Muscle layer of duodenum (tissue), 2 donors: ENCODE measurements around the gene PWP1.
A peak's percentile ranks its signal among the peaks of the same experiment; 100 is the strongest.

Experiments
- H3K27ac ChIP-seq: one replicate; pipeline ENCODE4 v1.7.0; 2013; ENCODE audit warnings: mild to moderate bottlenecking, low read length
- H3K27me3 ChIP-seq: one replicate; pipeline ENCODE4 v1.7.0; 2013; ENCODE audit warnings: low read depth, mild to moderate bottlenecking, control low read depth, low read length
- H3K36me3 ChIP-seq, 2 donors: one replicate each; pipeline ENCODE4 v1.7.0; 2013; ENCODE audit warnings: low read length in 2 of 2, control low read depth in 1 of 2, mild to moderate bottlenecking in 1 of 2; ENCODE audit not compliant: insufficient read depth in 2 of 2, control insufficient read depth in 1 of 2
- H3K4me1 ChIP-seq, 2 donors: one replicate each; pipeline ENCODE4 v1.7.0; 2013; ENCODE audit warnings: low read length in 2 of 2, mild to moderate bottlenecking in 2 of 2, control low read depth in 1 of 2, moderate library complexity in 1 of 2; ENCODE audit not compliant: insufficient read depth in 2 of 2, control insufficient read depth in 1 of 2
- H3K4me3 ChIP-seq, 2 donors: one replicate each; pipeline ENCODE4 v1.7.0; 2013; ENCODE audit warnings: low read length in 2 of 2, low read depth in 1 of 2, mild to moderate bottlenecking in 1 of 2
- H3K9me3 ChIP-seq, 2 donors: one replicate each; pipeline ENCODE4 v1.7.0; 2013; ENCODE audit warnings: low read length in 2 of 2, control low read depth in 1 of 2, mild to moderate bottlenecking in 1 of 2; ENCODE audit not compliant: control insufficient read depth in 1 of 2
- donor health status: healthy.

The PWP1 gene

DNA sequence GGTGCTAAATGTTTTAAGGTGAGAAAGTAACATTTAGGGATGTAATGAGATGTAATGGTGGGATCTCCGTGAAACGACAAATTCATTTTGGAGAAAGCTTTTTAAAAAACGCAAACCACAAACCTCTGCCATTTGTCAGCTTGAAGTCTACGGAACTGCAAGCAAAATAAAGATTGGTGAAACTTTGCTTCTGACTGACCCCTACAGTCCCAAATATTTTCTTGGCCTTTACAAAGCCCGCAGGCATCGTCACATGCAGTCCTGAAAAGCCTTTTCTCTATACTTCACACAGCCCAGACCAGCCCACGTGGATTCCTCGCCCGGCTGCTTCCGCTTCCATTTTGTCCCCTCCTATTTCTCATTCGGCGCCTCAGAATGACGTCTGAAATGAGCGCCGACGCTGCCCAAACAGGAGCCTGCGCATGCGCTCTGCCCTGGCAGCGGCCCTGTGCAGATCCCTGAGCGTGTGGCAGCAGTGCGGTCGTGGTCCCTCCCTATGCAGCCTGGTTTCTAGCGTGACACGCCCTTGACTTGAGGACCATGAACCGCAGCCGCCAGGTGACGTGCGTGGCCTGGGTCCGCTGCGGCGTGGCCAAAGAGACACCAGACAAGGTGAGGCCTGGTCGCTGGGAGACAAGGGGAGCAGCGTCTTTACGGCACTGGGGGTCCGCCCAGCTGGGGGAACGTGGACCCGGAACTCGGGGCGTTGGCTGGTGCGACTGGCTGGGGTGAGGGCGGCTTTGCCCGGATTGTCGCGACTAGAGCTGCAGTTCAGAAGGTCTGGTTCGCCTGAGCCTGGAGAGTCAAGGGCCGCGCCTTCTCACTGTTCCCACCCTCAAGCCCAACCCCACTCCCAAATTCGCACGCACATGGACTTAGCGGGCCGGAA, at the start of gene PWP1:
Gene PWP1, plus strand, starts transcription at position 440 of the 889 bp plus-strand sequence. Its CDS starts 101 bp downstream, at position 541.
- peak within 1 kb of the TSS; percentile 87 to 99 for H3K4me3 ChIP-seq
- H3K9me3 ChIP-seq = no peaks in the 10 kb centered on the region
- H3K36me3 ChIP-seq = peaks cover 18 to 27% of the 10 kb centered on the region in 2 donors
- H3K27ac ChIP-seq = peak within 1 kb of the TSS; percentile 81
- H3K4me1 ChIP-seq = peaks cover 0 to 20% of the 10 kb centered on the region in 2 donors
- no peaks in the 10 kb centered on the region for H3K27me3 ChIP-seq

DNA sequence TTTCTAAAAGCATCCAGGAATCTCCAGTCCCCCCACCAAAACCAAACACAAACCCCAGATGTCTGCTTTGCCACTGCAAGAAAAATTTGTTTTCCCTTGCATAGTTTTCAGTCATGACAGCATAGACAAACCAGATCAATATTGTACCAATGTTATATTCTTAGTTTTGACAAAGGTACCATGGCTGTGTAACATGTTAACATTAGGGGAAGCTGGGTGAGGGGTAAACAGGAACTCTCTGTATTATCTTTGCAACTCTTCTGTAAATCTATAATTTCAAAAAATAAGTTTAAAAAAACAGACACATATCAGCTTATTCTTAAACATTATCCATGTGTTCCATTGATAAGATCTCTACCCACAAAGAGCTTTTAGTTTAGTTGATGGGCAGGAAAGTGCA, 44.4 kb upstream of the PWP1 start:
- Histone ChIP-seq H3K9me3 (no peaks in the 10 kb centered on the region), H3K4me1 (no peaks in the 10 kb centered on the region), H3K4me3 (no peak overlapping the region), H3K27me3 (no peaks in the 10 kb centered on the region), H3K36me3 (no peaks in the 10 kb centered on the region), H3K27ac (no peak overlapping the region)

DNA sequence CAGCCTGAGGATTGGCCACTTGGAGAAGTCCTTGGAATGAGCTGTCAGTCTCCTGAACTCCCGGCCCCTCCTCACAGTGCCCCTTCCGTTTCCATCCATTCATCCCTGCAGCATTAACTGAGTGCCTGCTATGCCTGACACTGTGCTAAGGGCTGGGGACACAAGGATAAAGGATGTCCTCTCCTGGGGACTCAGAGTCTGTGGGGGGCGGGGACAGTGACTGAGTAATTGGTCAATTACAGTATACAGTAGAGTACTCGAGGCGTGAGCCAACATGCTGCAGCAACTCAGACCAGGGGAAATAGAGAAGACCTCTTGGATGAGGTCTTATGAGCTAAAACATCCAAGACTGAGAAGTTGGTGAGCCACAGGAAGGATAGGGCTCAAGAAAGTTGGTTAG, 43.4 kb upstream of the PWP1 start:
- no peak overlapping the region for H3K4me3 ChIP-seq
- H3K27ac ChIP-seq = no peak overlapping the region
- H3K9me3 ChIP-seq = no peaks in the 10 kb centered on the region
- no peaks in the 10 kb centered on the region for H3K27me3 ChIP-seq
- H3K36me3 ChIP-seq = no peaks in the 10 kb centered on the region
- no peaks in the 10 kb centered on the region for H3K4me1 ChIP-seq

DNA sequence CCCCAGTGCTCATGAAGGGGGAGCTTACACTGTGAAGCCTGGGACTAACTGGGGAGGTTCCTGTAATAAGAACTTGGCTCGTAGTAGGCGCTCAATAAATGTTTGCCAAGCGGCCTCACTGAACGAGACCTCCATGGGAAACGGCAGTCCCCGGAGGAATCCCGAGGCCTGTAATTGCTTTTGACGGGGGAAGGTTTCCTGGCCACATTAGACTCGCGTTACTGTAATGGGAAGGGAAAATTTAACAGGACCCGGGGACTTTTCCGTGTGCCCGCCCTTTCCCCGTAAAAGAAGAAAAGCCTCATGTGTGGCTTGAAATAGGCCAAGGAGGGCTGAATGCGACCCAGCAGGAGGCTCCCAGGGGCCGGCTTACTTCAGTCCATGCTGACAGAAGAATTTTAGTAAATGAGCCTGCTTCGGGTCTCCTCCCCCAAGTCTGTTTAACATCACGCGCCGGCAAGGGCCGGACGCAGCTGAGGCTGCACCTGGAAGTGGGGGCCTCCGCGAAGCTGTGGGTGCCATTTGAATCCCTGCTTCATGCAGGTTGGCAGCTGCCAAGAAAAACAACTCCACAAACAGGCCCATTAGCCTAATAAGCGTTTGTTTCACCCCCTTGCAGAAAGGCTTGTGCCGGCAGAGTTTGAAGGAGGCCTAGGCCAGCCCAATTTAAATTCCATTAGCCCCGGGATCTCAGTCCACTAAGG, 39.8 kb upstream of the PWP1 start:
- Histone ChIP-seq H3K4me3 (no peak overlapping the region), H3K4me1 (no peaks in the 10 kb centered on the region), H3K27me3 (no peaks in the 10 kb centered on the region), H3K27ac (no peak overlapping the region), H3K9me3 (no peaks in the 10 kb centered on the region), H3K36me3 (no peaks in the 10 kb centered on the region)

DNA sequence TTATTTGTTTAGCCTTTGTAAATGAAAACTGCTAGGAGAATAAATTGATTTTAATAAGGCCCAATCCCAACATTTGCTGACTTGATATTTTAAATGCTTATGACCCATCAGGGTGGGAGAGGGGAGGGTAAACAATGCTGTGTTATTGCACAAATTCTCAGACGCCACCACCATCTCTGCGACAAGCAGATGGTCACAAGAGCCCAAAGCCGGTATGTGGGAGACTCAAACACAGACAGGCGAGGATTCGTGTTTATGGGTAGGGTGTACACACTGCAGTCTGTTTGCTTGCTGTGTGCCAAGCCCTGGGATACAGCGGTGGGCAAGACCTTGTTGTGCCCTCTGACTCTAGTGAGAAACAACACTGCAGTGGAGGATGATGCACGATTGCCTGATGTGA, 39.2 kb upstream of the PWP1 start:
- Histone ChIP-seq H3K4me3 (no peak overlapping the region), H3K9me3 (no peaks in the 10 kb centered on the region), H3K4me1 (no peaks in the 10 kb centered on the region), H3K27ac (no peak overlapping the region), H3K27me3 (no peaks in the 10 kb centered on the region), H3K36me3 (no peaks in the 10 kb centered on the region)

DNA sequence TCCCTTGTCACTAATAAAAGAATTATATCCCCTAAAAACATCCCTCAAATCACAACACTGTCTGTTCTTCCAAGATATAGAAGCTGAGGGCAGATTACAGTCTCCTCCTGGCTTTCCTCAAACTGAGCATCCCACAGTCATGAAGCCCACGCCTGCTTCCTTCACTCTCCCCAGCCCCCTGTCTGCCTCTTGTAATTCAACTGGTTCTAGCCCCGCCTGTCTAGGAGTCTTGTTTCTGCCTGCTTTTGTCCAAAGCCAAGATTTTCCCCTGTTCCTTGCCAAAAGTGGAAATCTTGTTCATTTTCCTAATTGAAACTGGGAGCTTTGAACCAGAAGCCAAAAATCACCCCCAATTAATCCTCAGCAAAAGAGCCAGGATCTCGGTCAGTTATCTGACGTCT, 35.9 kb upstream of the PWP1 start:
- H3K4me1 ChIP-seq = no peaks in the 10 kb centered on the region
- H3K36me3 ChIP-seq = no peaks in the 10 kb centered on the region
- no peak overlapping the region for H3K4me3 ChIP-seq
- no peaks in the 10 kb centered on the region for H3K27me3 ChIP-seq
- H3K9me3 ChIP-seq = no peaks in the 10 kb centered on the region
- H3K27ac ChIP-seq = no peak overlapping the region

DNA sequence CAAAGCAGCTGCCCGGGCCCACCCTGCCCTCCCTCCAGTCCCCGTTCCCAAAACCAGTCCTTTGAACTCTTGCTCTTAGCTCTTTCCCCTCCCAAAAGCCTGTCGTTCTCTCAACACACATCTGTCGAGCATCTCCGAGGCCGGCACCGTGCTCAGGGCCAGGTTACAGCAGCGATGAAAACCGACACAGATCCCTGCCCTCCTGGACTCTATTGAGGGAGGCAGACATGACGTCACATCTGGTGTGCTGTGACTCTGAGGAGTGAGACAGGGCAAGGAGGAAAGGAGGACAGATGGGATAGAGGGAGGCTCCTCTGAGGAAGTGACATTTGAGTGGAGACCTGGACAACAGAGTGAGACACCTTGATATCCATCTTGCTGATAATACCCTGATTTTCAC, 34.6 kb upstream of the PWP1 start:
- Histone ChIP-seq H3K36me3 (no peaks in the 10 kb centered on the region), H3K9me3 (no peaks in the 10 kb centered on the region), H3K27ac (no peak overlapping the region), H3K4me1 (no peaks in the 10 kb centered on the region), H3K27me3 (no peaks in the 10 kb centered on the region), H3K4me3 (no peak overlapping the region)

DNA sequence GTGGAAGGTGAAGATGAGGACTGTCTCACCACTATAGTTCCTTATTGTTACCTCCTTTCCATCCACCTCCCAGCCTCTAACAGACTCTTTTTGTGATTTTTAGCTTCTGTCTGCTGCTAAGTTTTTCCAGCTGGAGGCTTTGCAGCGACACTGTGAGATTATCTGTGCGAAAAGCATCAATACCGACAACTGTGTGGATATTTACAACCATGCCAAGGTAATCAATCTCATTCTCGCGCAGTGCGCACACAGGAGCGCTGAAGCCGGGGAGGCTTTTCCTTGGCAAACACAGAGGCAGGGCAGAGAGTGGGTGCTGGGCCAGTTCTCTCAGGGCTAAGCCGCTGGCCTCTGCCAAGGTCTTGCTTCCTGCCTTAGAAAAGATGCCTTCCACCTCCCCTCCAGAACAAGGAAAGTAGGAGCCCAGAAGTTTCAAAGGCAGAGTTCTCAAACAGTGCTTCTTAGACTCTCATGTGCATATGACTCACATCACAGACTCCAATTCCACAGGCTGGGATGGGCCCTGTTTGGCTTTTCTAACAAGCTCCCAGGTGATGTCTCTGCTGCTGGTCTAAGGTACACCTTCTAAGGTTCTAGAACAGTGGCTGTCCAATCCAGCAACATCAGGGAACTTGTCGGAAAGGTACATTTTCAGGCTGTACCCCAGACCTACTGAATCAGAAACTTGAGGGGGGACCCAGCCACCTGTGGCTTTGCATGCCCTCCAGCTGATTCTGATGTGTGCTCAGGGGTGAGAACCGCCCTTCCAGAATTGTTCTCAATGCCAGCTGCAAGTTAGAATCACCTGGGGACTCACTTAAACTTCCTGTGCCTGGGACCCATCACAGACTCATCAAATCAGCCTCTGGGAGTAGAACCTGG, 33.8 kb upstream of the PWP1 start:
- Histone ChIP-seq H3K4me1 (no peaks in the 10 kb centered on the region), H3K27ac (no peak overlapping the region), H3K27me3 (no peaks in the 10 kb centered on the region), H3K4me3 (no peak overlapping the region), H3K36me3 (no peaks in the 10 kb centered on the region), H3K9me3 (no peaks in the 10 kb centered on the region)

DNA sequence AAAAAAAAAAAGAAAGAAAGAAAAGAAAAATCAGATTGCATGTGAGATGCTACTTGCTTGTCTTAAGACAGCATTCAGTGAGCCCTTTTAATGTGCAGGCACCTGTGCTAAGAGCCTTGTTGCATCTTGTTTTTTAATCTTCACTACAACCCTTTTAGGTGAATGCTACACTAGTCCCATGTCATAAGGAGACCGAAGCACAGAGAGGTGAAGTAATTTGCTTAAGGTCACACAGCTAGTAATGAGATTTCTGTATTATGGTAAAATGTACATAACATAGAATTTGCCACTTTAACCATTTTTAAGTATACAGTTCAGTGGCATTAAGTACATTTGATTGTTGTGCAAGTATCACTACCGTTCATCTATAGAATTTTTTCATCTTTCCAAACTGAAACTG, 32.1 kb upstream of the PWP1 start:
- Histone ChIP-seq H3K27ac (no peak overlapping the region), H3K4me1 (no peaks in the 10 kb centered on the region), H3K36me3 (no peaks in the 10 kb centered on the region), H3K27me3 (no peaks in the 10 kb centered on the region), H3K9me3 (no peaks in the 10 kb centered on the region), H3K4me3 (no peak overlapping the region)

DNA sequence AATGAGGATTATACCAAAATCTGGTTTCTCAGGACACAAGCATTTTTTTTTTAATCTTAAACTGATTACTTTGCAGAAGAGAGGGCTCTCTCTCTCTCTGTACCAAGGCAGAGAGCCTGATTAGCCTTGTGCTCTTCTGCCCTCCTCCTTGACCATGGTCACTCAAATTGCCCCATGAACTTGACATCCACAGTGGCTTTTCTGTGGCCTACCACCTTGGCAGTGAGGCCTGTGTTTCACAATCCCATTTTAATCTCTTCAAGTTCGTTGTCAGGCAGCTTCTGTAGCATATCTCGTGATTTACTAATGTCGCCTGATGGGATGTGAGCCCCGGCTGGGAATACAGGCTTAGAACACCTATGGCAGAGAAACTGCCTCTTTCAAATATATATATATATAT, 30.7 kb upstream of the PWP1 start:
- Histone ChIP-seq H3K27me3 (no peaks in the 10 kb centered on the region), H3K9me3 (no peaks in the 10 kb centered on the region), H3K4me3 (no peak overlapping the region), H3K27ac (no peak overlapping the region), H3K4me1 (no peaks in the 10 kb centered on the region), H3K36me3 (no peaks in the 10 kb centered on the region)
